Left lung (tissue), 10 donors: Measurements from ENCODE around the gene ATP8B2. TPM values are rescaled to one million over a fixed set of nuclear protein-coding genes. Genes with fewer than 3 reads are reported as not detected.
A peak's percentile ranks its signal among the peaks of the same experiment; 100 is the strongest.
"Not testable (repeated sequence)": the region's sequence is repeated elsewhere in the genome, so short reads cannot be mapped to it uniquely, and the experiment has no call there.

Experiments
- ATAC-seq: fragments of 200-7000 bp; cut with Tn5 transposase; one replicate; pipeline ENCODE4 v1.9.1; 2020; ENCODE audit warnings: moderate library complexity
- DNase-seq, 4 donors: peaks; one replicate each; pipeline ENCODE4 v3.0.0-alpha.2; 2013 to 2020
- H3K27ac ChIP-seq, 2 donors: fragments of 200-600 bp; sonication (generic) in 1 of 2; one replicate each; pipeline versions ENCODE4 v1.5.0 to v1.8.0; 2020 to 2021
- H3K27me3 ChIP-seq, 2 donors: fragments of 200-600 bp; sonication (generic) in 1 of 2; one replicate each; pipeline versions ENCODE4 v1.5.0 to v1.8.0; 2020 to 2021
- H3K36me3 ChIP-seq, 2 donors: fragments of 200-600 bp; sonication (generic) in 1 of 2; one replicate each; pipeline versions ENCODE4 v1.5.0 to v1.8.0; 2020 to 2021
- H3K4me1 ChIP-seq, 2 donors: fragments of 200-600 bp; one replicate each; pipeline ENCODE4 v1.8.0; 2021
- H3K4me3 ChIP-seq, 2 donors: fragments of 200-600 bp; sonication (generic) in 1 of 2; one replicate each; pipeline versions ENCODE4 v1.5.0 to v1.8.0; 2020 to 2021; ENCODE audit warnings: mild to moderate bottlenecking in 1 of 2
- H3K9me3 ChIP-seq, 2 donors: fragments of 200-600 bp; sonication (generic) in 1 of 2; one replicate each; pipeline versions ENCODE4 v1.5.0 to v1.8.0; 2020 to 2021
- CTCF ChIP-seq, 2 donors: fragments of 200-600 bp; sonication (generic) in 1 of 2; IDR thresholded peaks; one replicate each; pipeline versions ENCODE4 v1.5.0 to v1.8.0; 2021; ENCODE audit warnings: antibody characterized with exemption in 2 of 2
- intact Hi-C, 2 donors: fragments of 100-400 bp; cut with DNase I; formaldehyde crosslinking; loops; one replicate each; pipeline versions ENCODE4 v1.11.2 to v1.14.2; 2022
- polyA plus RNA-seq, 6 donors: library from polyadenylated mRNA; unstranded; fragments of 120-200 nt; gene quantifications; one replicate each; pipeline ENCODE4 v1.2.1, GENCODE V29; 2013; ENCODE audit not compliant: insufficient read length in 6 of 6
- total RNA-seq, 2 donors: library from RNA; stranded (reverse); fragmentation: NEBNext Ultra II Directional; extraction: Animal tissue kit (Norgen Biotek cat#: 25700); gene quantifications; one replicate each; pipeline ENCODE4 v1.2.1, GENCODE V29; 2021
- donor health status: DM: no; HTN: yes; CAD: no.
- donor health status: DM: no; HTN: no; CAD: no.

ATP8B2 gene
- total and polyA plus RNA-seq, 8 donors = 32.9 to 41.9 (median 36.6) TPM

GRCh38 chr1:154338875-154339274 lies 13.6 kb downstream of the ATP8B2 start:
- intact Hi-C loops = no loop called here
- Histone ChIP-seq H3K4me3 (no peak overlapping the region), H3K27ac (no peak overlapping the region), H3K27me3 (no peaks in the 10 kb centered on the region), H3K36me3 (peaks cover 0 to 46% of the 10 kb centered on the region in 2 donors), H3K9me3 (no peaks in the 10 kb centered on the region), H3K4me1 (peaks cover 0 to 25% of the 10 kb centered on the region in 2 donors)
- ATAC-seq (no peak), DNase-seq (no peak)
- no peak for TF ChIP-seq CTCF (IDR thresholded peaks at IDR 0.05)

GRCh38 chr1:154341366-154341765 lies 16.0 kb downstream of the ATP8B2 start:
- H3K27ac ChIP-seq, H3K27me3 ChIP-seq, H3K4me3 ChIP-seq, ATAC-seq, H3K9me3 ChIP-seq, intact Hi-C loops, DNase-seq: not testable (repeated sequence)
- H3K4me1 ChIP-seq = peaks cover 0 to 17% of the 10 kb centered on the region in 2 donors
- peaks cover 0 to 58% of the 10 kb centered on the region in 2 donors for H3K36me3 ChIP-seq

GRCh38 chr1:154342132-154342531 lies 16.8 kb downstream of the ATP8B2 start:
- Histone ChIP-seq H3K27ac (peak overlapping the region in 1 of 2 donors; percentile 33), H3K4me1 (peaks cover 0 to 24% of the 10 kb centered on the region in 2 donors), H3K36me3 (peaks cover 0 to 63% of the 10 kb centered on the region in 2 donors), H3K9me3 (no peaks in the 10 kb centered on the region), H3K27me3 (no peaks in the 10 kb centered on the region), H3K4me3 (no peak overlapping the region)
- no peak for TF ChIP-seq CTCF (IDR thresholded peaks at IDR 0.05)
- intact Hi-C loops = no loop called here
- ATAC-seq (no peak), DNase-seq (no peak)

- no peak for TF ChIP-seq CTCF (IDR thresholded peaks at IDR 0.05)
- intact Hi-C loops = no loop called here
- peak overlapping the region in 1 of 2 donors; percentile 33 for H3K27ac ChIP-seq
- ATAC-seq = peak; percentile 54
- H3K36me3 ChIP-seq = peaks cover 0 to 64% of the 10 kb centered on the region in 2 donors
- peaks cover 0 to 28% of the 10 kb centered on the region in 2 donors for H3K4me1 ChIP-seq
- no peaks in the 10 kb centered on the region for H3K27me3 ChIP-seq
- H3K9me3 ChIP-seq = no peaks in the 10 kb centered on the region
- peak in 2 of 4 donors; percentile 57 to 86 for DNase-seq
- H3K4me3 ChIP-seq = no peak overlapping the region
These were observed 17.6 kb downstream of the ATP8B2 start for GRCh38 chr1:154342836-154343472.

- ATAC-seq (no peak), DNase-seq (no peak)
- H3K9me3 ChIP-seq = no peaks in the 10 kb centered on the region
- no peak overlapping the region for H3K27ac ChIP-seq
- peaks cover 0 to 78% of the 10 kb centered on the region in 2 donors for H3K36me3 ChIP-seq
- peak; percentile 32 to 43 for TF ChIP-seq CTCF (IDR thresholded peaks at IDR 0.05)
- peaks cover 0 to 28% of the 10 kb centered on the region in 2 donors for H3K4me1 ChIP-seq
- no peak overlapping the region for H3K4me3 ChIP-seq
- intact Hi-C loops = no loop called here
- H3K27me3 ChIP-seq = no peaks in the 10 kb centered on the region
These were observed 19.9 kb downstream of the ATP8B2 start for GRCh38 chr1:154344977-154345837.
